Measurements from ENCODE around the gene CP.

GRCh38 chr3:149270180-149270579 lies 48.6 kb upstream of the CP start:
- TF ChIP-seq HDGF (IDR thresholded peaks at IDR 0.05; ENCODE audit: borderline replicate concordance) (no peak), NFRKB (IDR thresholded peaks at IDR 0.05) (no peak), FOXM1 (IDR thresholded peaks at IDR 0.05; ENCODE audit: borderline replicate concordance) (no peak), ZNF384 (IDR thresholded peaks at IDR 0.05) (no peak), SP1 (IDR thresholded peaks at IDR 0.05) (no peak), SUZ12 (IDR thresholded peaks at IDR 0.05) (no peak), CTBP1 (IDR thresholded peaks at IDR 0.05; ENCODE audit: borderline replicate concordance) (no peak), L3MBTL2 (conservative IDR thresholded peaks at IDR 0.05) (no peak), FOXK2 (IDR thresholded peaks at IDR 0.05) (no peak), ARNT (IDR thresholded peaks at IDR 0.05) (no peak), LEF1 (IDR thresholded peaks at IDR 0.05; ENCODE audit: borderline replicate concordance) (no peak)

Data from HEK293T (cell line).